ENCODE data around the gene ALAD.

The ALAD gene

DNA sequence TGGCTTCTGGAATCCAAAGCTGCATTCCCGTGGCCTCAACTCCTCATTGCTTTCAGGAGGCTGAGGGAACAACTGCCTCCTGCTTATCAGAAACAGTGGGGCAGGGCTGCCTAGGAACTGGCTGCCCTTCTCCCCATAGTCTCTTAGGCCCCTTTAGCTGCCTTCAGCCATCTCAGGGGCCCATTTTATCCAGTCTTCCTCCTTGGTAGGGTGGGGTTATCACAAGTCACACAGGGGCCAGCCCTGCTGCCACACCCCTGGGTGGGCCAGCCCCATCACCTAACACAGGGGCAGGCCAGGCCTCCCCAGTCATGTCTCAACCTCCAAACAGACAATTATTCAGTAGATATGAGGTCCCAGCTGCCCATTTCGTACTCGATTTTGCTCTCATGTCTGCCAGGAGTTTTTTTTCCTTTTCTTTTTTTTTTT lies 3.9 kb downstream of the ALAD start:
- H3K4me1 ChIP-seq (ENCODE audit: control insufficient read depth, insufficient read depth, low read length): 0 out of 2 replicates have a peak, but pooled peaks cover 9% of the 10 kb centered on the region
- no peaks in the 10 kb centered on the region for H3K9me3 ChIP-seq (ENCODE audit: control insufficient read depth, insufficient read depth, low read depth, low read length)
- no peak overlapping the region for H3K9ac ChIP-seq (ENCODE audit: low read length)
- H3K27ac ChIP-seq (ENCODE audit: low read depth, low read length): no peak overlapping the region
- peaks cover 8% of the 10 kb centered on the region for H3K36me3 ChIP-seq (ENCODE audit: control insufficient read depth, insufficient read depth, low read length)
- H3K4me3 ChIP-seq (ENCODE audit: low read depth, low read length): no peak overlapping the region
- no peaks in the 10 kb centered on the region for H3K27me3 ChIP-seq (ENCODE audit: control insufficient read depth, insufficient read depth, low read length)

DNA sequence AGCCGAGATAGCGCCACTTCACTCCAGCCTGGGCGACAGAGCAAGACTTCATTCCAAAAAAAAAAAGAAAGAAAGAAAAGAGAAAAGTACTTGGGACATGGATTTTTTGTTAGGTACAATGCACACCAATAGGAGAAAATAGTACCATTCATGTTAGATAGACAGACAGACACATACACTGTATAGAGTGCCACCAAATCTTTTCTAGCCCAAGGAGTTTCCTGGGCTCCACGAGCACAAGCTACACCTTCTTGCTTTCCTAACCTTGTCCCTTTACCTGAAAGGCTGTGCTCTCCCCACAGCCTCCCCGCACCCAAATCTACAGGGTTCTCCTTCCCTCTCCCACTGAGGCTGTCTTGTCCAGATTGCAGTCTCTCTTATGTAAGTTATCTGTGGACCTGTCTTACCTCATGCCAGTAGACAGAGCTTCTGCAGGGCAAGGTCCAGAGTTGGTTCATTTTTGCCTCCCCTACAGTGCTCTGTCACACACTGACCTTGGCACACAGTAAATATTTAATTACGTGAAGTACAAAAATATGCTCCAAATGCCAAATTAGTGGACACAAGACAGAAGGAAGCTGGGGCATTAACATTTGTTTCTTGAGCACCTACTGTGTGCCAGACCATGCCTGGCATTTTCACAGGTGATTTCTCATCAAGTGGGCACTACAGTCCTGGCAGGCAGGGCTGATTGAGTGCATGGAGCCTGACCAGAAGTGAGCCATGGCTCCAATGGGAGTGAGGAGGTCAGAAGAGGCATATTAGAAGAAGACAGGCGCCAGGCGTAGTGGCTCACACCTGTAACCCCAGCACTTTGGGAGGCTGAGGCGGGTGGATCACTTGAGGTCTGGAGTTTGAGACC lies 5.9 kb downstream of the ALAD start:
- H3K4me3 ChIP-seq (ENCODE audit: low read depth, low read length): no peak overlapping the region
- no peak overlapping the region for H3K27ac ChIP-seq (ENCODE audit: low read depth, low read length)
- H3K9ac ChIP-seq (ENCODE audit: low read length): no peak overlapping the region
- H3K27me3 ChIP-seq (ENCODE audit: control insufficient read depth, insufficient read depth, low read length): no peaks in the 10 kb centered on the region
- H3K9me3 ChIP-seq (ENCODE audit: control insufficient read depth, insufficient read depth, low read depth, low read length): no peaks in the 10 kb centered on the region
- peaks cover 25% of the 10 kb centered on the region for H3K36me3 ChIP-seq (ENCODE audit: control insufficient read depth, insufficient read depth, low read length)
- H3K4me1 ChIP-seq (ENCODE audit: control insufficient read depth, insufficient read depth, low read length): 0 out of 2 replicates have a peak, but pooled peaks cover 2% of the 10 kb centered on the region

DNA sequence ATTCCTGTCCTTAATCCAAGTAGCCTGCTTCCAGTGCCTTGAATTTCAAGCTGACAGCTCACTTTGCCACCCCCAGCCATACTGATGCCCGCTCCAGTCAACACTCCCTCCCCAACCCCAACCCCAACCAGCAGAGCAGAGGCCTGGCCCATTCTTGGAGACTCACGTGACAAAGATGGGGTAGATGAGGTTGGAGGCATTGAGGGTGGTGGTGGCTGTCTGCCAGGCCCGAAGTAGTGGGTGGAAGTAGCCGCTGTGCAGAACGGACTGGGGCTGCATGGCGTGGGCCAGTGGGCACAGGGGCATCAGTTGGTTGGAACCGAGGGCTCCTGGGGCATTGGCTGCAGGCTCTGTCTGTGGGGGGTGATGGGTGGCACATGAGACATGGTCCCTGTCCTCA lies 7.8 kb downstream of the ALAD start:
- Histone ChIP-seq H3K4me1 (ENCODE audit: control insufficient read depth, insufficient read depth, low read length) (no peaks in the 10 kb centered on the region), H3K9ac (ENCODE audit: low read length) (no peak overlapping the region), H3K4me3 (ENCODE audit: low read depth, low read length) (no peak overlapping the region), H3K27ac (ENCODE audit: low read depth, low read length) (no peak overlapping the region), H3K9me3 (ENCODE audit: control insufficient read depth, insufficient read depth, low read depth, low read length) (no peaks in the 10 kb centered on the region), H3K36me3 (ENCODE audit: control insufficient read depth, insufficient read depth, low read length) (peaks cover 43% of the 10 kb centered on the region), H3K27me3 (ENCODE audit: control insufficient read depth, insufficient read depth, low read length) (no peaks in the 10 kb centered on the region)

DNA sequence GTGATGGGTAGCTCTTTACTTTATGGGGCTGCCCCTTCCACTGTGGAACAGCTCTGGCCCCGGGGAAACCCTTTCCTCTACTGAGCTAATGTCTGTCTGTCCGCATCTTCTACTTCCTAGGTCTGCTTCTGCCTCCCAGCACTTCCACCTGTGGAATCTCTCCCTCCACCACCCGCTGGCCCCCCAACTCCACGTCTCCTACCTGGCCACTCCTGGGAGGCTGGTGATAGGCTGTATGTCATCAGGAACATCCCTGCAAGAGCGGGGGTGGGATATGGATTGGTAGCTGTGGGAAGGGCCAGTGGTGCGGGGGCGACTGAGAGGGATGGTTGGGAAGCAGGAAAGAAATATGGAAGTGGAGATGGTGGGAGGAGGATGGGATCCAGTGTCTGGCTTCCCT lies 9.2 kb downstream of the ALAD start:
- H3K27ac ChIP-seq (ENCODE audit: low read depth, low read length): no peak overlapping the region
- peaks cover 54% of the 10 kb centered on the region for H3K36me3 ChIP-seq (ENCODE audit: control insufficient read depth, insufficient read depth, low read length)
- no peak overlapping the region for H3K4me3 ChIP-seq (ENCODE audit: low read depth, low read length)
- H3K4me1 ChIP-seq (ENCODE audit: control insufficient read depth, insufficient read depth, low read length): no peaks in the 10 kb centered on the region
- no peak overlapping the region for H3K9ac ChIP-seq (ENCODE audit: low read length)
- no peaks in the 10 kb centered on the region for H3K9me3 ChIP-seq (ENCODE audit: control insufficient read depth, insufficient read depth, low read depth, low read length)
- H3K27me3 ChIP-seq (ENCODE audit: control insufficient read depth, insufficient read depth, low read length): no peaks in the 10 kb centered on the region

DNA sequence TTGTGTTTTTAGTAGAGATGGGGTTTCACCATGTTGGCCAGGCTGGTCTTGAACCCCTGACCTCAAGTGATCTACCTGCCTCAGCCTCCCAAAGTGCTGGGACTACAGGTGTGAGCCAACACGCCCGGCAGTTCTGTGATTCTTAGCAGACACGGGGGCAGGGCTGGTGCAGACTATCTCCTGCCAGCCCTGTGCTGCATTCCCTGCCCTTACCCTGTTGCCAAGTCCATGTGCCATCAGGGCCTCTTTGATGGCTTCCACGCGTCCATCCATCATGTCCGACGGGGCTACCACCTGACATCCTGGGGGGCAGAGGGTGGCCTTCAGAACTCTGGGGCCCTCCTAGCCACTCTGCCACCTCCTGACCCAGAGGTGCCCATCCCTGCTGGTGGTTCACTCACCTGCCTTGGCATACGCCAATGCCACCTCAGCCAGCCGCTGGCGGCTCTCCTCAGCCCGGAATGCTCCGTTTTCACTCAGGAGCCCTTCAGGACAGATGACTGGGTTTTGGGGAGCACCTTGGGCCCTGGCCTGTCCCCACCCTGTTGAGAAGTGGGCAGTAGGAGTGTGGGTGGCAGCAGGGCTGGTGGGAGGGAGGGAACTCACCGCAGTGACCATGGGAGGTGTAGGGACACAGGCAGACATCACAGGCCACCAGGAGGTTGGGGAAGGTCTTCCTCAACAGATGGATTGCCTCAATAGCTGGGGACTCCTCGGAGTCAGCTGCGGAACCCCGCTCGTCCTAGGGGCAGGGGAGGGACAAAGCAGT lies 10.7 kb downstream of the ALAD start:
- Histone ChIP-seq H3K9me3 (ENCODE audit: control insufficient read depth, insufficient read depth, low read depth, low read length) (no peaks in the 10 kb centered on the region), H3K36me3 (ENCODE audit: control insufficient read depth, insufficient read depth, low read length) (peaks cover 54% of the 10 kb centered on the region), H3K27ac (ENCODE audit: low read depth, low read length) (no peak overlapping the region), H3K9ac (ENCODE audit: low read length) (no peak overlapping the region), H3K27me3 (ENCODE audit: control insufficient read depth, insufficient read depth, low read length) (no peaks in the 10 kb centered on the region), H3K4me1 (ENCODE audit: control insufficient read depth, insufficient read depth, low read length) (no peaks in the 10 kb centered on the region), H3K4me3 (ENCODE audit: low read depth, low read length) (no peak overlapping the region)

DNA sequence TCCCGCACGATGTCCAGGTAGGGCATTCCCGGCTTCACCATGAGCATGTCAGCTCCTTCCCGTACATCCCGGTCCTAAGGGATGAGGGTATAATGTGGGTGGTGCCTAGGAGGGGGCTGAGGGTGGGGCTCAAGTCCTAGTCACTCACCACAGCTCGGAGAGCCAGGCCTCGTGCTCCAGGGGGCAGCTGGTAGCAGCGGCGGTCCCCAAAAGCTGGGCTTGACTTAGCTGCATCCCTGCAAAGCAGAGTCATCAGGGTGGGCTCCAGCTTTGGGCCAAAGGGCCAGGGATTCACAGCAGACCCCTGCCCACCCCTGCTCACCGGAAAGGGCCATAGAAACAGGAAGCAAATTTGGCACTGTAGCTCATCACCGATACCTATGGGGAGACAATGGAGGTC lies 11.6 kb downstream of the ALAD start:
- Histone ChIP-seq H3K4me1 (ENCODE audit: control insufficient read depth, insufficient read depth, low read length) (no peaks in the 10 kb centered on the region), H3K27me3 (ENCODE audit: control insufficient read depth, insufficient read depth, low read length) (no peaks in the 10 kb centered on the region), H3K36me3 (ENCODE audit: control insufficient read depth, insufficient read depth, low read length) (peaks cover 54% of the 10 kb centered on the region), H3K4me3 (ENCODE audit: low read depth, low read length) (no peak overlapping the region), H3K27ac (ENCODE audit: low read depth, low read length) (no peak overlapping the region), H3K9me3 (ENCODE audit: control insufficient read depth, insufficient read depth, low read depth, low read length) (no peaks in the 10 kb centered on the region), H3K9ac (ENCODE audit: low read length) (no peak overlapping the region)

DNA sequence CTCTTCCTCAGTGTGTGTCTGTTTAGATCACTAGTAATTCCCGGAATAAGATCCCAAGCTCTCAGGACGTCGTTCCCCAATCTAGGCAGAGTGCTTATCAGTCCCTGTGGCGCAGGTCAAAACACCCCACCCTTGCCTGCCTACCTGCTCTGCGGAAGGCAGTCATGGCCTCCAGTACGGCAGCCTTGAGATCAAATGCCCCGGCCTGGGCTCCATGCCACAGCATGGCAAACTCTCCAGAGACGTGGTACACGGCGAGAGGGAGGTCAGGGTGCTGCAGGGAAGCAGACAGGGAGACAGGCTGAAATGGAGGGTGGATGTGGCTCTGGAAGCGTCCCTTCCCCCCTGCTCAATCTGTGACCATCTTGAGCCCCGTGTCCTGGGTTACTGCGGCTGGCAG lies 12.3 kb downstream of the ALAD start:
- Histone ChIP-seq H3K36me3 (ENCODE audit: control insufficient read depth, insufficient read depth, low read length) (peaks cover 54% of the 10 kb centered on the region), H3K9ac (ENCODE audit: low read length) (no peak overlapping the region), H3K4me3 (ENCODE audit: low read depth, low read length) (no peak overlapping the region), H3K4me1 (ENCODE audit: control insufficient read depth, insufficient read depth, low read length) (no peaks in the 10 kb centered on the region), H3K27me3 (ENCODE audit: control insufficient read depth, insufficient read depth, low read length) (no peaks in the 10 kb centered on the region), H3K9me3 (ENCODE audit: control insufficient read depth, insufficient read depth, low read depth, low read length) (no peaks in the 10 kb centered on the region), H3K27ac (ENCODE audit: low read depth, low read length) (no peak overlapping the region)

DNA sequence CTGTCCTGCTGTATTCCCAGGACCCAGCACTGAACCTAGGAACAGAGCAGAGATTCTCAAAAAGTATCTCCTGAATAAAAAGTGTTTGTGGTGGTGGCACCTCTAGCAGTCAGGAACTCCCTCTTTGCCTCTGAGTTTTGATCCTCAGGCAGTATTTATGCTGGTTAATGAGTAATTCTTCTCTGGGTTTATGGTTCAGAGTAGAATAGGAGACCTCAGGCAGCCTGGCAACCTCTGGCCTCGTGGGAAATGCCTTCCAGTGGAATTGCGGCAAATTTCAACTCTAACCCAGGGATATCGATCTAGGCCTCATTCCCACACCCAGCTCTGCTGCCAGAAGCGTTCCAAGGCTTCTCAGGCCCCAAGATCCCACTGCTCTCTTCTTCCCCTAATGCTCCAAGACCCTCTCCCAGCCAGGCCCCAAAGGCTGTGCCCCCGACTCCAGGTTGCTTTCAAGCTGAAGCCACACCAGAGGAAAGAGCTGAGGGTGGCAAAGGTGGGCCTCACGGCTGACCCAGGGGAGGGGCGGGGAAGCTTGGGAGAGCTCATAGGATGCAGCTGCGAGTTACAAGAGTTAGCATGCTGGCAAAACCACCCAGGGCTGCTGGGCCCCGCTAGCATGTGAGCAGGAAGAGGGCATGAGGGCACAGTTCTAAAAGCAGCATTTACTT lies 13.4 kb downstream of the ALAD start:
- H3K27ac ChIP-seq (ENCODE audit: low read depth, low read length): no peak overlapping the region

DNA sequence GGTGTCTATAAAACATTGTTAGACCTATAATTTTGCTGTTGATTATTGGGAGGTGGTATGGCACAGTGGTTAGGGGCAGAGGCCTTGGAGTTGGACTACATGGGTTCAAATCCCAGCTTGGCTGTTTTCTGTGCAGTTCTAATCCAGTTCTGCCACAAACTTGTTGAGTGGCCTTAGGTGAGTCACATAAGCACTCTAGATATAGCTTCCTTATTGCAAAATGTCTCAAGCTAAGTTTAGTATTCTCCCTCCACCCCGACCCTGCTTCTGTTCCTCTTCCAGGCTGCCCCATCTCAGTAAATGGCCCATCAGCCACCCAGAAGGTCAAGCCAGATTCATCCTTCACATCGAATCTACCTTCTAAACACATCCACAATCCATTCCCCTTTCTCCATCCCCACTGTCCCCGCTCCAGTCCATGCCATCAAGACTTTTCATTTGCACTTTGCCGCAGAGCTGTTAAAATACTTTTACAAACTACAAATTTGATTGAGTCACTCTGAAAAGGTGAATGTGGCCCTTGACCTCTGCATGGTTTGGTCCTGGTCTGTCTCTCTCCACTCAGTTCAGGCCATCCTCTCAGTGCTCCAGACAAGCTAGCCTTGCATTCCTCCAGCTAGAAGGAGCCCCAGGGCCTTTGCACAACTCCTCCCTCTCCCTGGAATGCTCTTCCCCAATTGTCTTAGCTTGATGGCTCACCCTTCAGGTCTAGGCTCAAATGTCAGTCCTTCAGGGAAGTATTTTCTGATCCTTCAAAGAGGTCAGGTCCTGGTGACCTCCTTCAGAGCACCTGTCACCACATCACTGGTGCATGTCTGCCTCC lies 14.3 kb downstream of the ALAD start:
- Histone ChIP-seq H3K4me1 (ENCODE audit: control insufficient read depth, insufficient read depth, low read length) (no peaks in the 10 kb centered on the region), H3K4me3 (ENCODE audit: low read depth, low read length) (no peak overlapping the region), H3K27ac (ENCODE audit: low read depth, low read length) (no peak overlapping the region), H3K9ac (ENCODE audit: low read length) (no peak overlapping the region), H3K9me3 (ENCODE audit: control insufficient read depth, insufficient read depth, low read depth, low read length) (no peaks in the 10 kb centered on the region), H3K27me3 (ENCODE audit: control insufficient read depth, insufficient read depth, low read length) (no peaks in the 10 kb centered on the region), H3K36me3 (ENCODE audit: control insufficient read depth, insufficient read depth, low read length) (peaks cover 43% of the 10 kb centered on the region)

More for the DNA sequence above, 13.4 kb downstream of the ALAD start:
- Histone ChIP-seq H3K9ac (ENCODE audit: low read length) (no peak overlapping the region), H3K9me3 (ENCODE audit: control insufficient read depth, insufficient read depth, low read depth, low read length) (no peaks in the 10 kb centered on the region), H3K27me3 (ENCODE audit: control insufficient read depth, insufficient read depth, low read length) (no peaks in the 10 kb centered on the region), H3K4me1 (ENCODE audit: control insufficient read depth, insufficient read depth, low read length) (no peaks in the 10 kb centered on the region), H3K4me3 (ENCODE audit: low read depth, low read length) (no peak overlapping the region), H3K36me3 (ENCODE audit: control insufficient read depth, insufficient read depth, low read length) (peaks cover 50% of the 10 kb centered on the region)

DNA sequence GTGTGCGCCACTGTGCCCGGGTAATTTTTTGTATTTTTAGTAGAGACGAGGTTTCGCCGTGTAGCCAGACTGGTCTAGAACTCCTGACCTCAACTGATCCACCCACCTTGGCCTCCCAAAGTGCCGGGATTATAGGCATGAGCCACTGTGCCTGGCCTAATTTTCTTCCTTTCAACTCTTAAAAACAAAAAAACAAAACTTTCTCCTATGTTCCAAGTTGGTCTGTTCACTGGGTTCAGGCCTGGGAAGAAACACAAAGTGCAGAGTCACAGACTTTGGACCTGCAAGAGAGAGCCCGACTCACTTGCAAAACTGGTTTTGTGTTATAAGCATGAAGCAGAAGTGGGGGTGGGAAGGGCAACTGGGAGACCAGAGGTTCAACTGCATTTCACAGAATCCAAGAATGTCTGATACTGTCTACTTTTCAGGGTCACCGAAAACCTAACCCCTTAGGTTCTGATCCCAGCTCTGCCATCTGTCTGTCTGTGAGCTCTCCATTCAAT lies 19.1 kb downstream of the ALAD start:
- no peaks in the 10 kb centered on the region for H3K9me3 ChIP-seq (ENCODE audit: control insufficient read depth, insufficient read depth, low read depth, low read length)
- no peak overlapping the region for H3K9ac ChIP-seq (ENCODE audit: low read length)
- no peak overlapping the region for H3K4me3 ChIP-seq (ENCODE audit: low read depth, low read length)
- no peak overlapping the region for H3K27ac ChIP-seq (ENCODE audit: low read depth, low read length)
- no peaks in the 10 kb centered on the region for H3K27me3 ChIP-seq (ENCODE audit: control insufficient read depth, insufficient read depth, low read length)
- no peaks in the 10 kb centered on the region; the same call in 1 of the 2 replicates for H3K36me3 ChIP-seq (ENCODE audit: control insufficient read depth, insufficient read depth, low read length)
- no peaks in the 10 kb centered on the region for H3K4me1 ChIP-seq (ENCODE audit: control insufficient read depth, insufficient read depth, low read length)

All from HUES6 (cell line).